Measurements from ENCODE around the gene ANKRD31. TPM values are rescaled to one million over a fixed set of nuclear protein-coding genes. Genes with fewer than 3 reads are reported as not detected.

The ANKRD31 gene
- total RNA-seq, 1 donor from 2014 or later, result 0.05 TPM

GRCh38 chr5:75040973-75041372 lies 195.7 kb downstream of the ANKRD31 start:
- no peak for DNase-seq (ENCODE audit: low spot score)
- no peaks in the 10 kb centered on the region for H3K27me3 Mint-ChIP-seq (ENCODE audit: unreplicated experiment)
- H3K4me1 Mint-ChIP-seq (ENCODE audit: unreplicated experiment), result peaks cover 4% of the 10 kb centered on the region
- no peak for TF ChIP-seq CTCF (IDR thresholded peaks at IDR 0.05; ENCODE audit: unreplicated experiment)
- H3K4me3 Mint-ChIP-seq (ENCODE audit: unreplicated experiment), result no peak overlapping the region
- no peak overlapping the region for H3K27ac Mint-ChIP-seq (ENCODE audit: unreplicated experiment)
- no peaks in the 10 kb centered on the region for H3K9me3 Mint-ChIP-seq (ENCODE audit: unreplicated experiment)
- no peaks in the 10 kb centered on the region for H3K36me3 Mint-ChIP-seq (ENCODE audit: low read depth, unreplicated experiment)

GRCh38 chr5:75037106-75037505 lies 199.6 kb downstream of the ANKRD31 start:
- H3K4me3 Mint-ChIP-seq (ENCODE audit: unreplicated experiment), result no peak overlapping the region
- H3K4me1 Mint-ChIP-seq (ENCODE audit: unreplicated experiment), result peaks cover 4% of the 10 kb centered on the region
- no peak for TF ChIP-seq CTCF (IDR thresholded peaks at IDR 0.05; ENCODE audit: unreplicated experiment)
- H3K27me3 Mint-ChIP-seq (ENCODE audit: unreplicated experiment), result no peaks in the 10 kb centered on the region
- DNase-seq (ENCODE audit: low spot score), result no peak
- no peak overlapping the region for H3K27ac Mint-ChIP-seq (ENCODE audit: unreplicated experiment)
- H3K9me3 Mint-ChIP-seq (ENCODE audit: unreplicated experiment), result no peaks in the 10 kb centered on the region
- H3K36me3 Mint-ChIP-seq (ENCODE audit: low read depth, unreplicated experiment), result no peaks in the 10 kb centered on the region

GRCh38 chr5:75034137-75034739 lies 202.4 kb downstream of the ANKRD31 start:
- no peak for TF ChIP-seq CTCF (IDR thresholded peaks at IDR 0.05; ENCODE audit: unreplicated experiment)
- no peak for DNase-seq (ENCODE audit: low spot score)
- Mint-ChIP-seq H3K9me3 (ENCODE audit: unreplicated experiment) (no peaks in the 10 kb centered on the region), H3K27ac (ENCODE audit: unreplicated experiment) (no peak overlapping the region), H3K27me3 (ENCODE audit: unreplicated experiment) (no peaks in the 10 kb centered on the region), H3K4me1 (ENCODE audit: unreplicated experiment) (no peaks in the 10 kb centered on the region), H3K4me3 (ENCODE audit: unreplicated experiment) (no peak overlapping the region), H3K36me3 (ENCODE audit: low read depth, unreplicated experiment) (no peaks in the 10 kb centered on the region)

GRCh38 chr5:75031366-75031765 lies 205.3 kb downstream of the ANKRD31 start:
- H3K27ac Mint-ChIP-seq (ENCODE audit: unreplicated experiment), result no peak overlapping the region
- no peak for TF ChIP-seq CTCF (IDR thresholded peaks at IDR 0.05; ENCODE audit: unreplicated experiment)

GRCh38 chr5:75028090-75028489 lies 208.6 kb downstream of the ANKRD31 start:
- no peak overlapping the region for H3K4me3 Mint-ChIP-seq (ENCODE audit: unreplicated experiment)
- H3K4me1 Mint-ChIP-seq (ENCODE audit: unreplicated experiment), result no peaks in the 10 kb centered on the region
- H3K27ac Mint-ChIP-seq (ENCODE audit: unreplicated experiment), result no peak overlapping the region
- TF ChIP-seq CTCF (IDR thresholded peaks at IDR 0.05; ENCODE audit: unreplicated experiment), result no peak
- no peak for DNase-seq (ENCODE audit: low spot score)
- no peaks in the 10 kb centered on the region for H3K27me3 Mint-ChIP-seq (ENCODE audit: unreplicated experiment)
- H3K9me3 Mint-ChIP-seq (ENCODE audit: unreplicated experiment), result no peaks in the 10 kb centered on the region
- no peaks in the 10 kb centered on the region for H3K36me3 Mint-ChIP-seq (ENCODE audit: low read depth, unreplicated experiment)

More at GRCh38 chr5:75031366-75031765, 205.3 kb downstream of the ANKRD31 start:
- no peaks in the 10 kb centered on the region for H3K4me1 Mint-ChIP-seq (ENCODE audit: unreplicated experiment)
- DNase-seq (ENCODE audit: low spot score), result no peak
- no peaks in the 10 kb centered on the region for H3K9me3 Mint-ChIP-seq (ENCODE audit: unreplicated experiment)
- H3K36me3 Mint-ChIP-seq (ENCODE audit: low read depth, unreplicated experiment), result no peaks in the 10 kb centered on the region
- H3K27me3 Mint-ChIP-seq (ENCODE audit: unreplicated experiment), result no peaks in the 10 kb centered on the region
- H3K4me3 Mint-ChIP-seq (ENCODE audit: unreplicated experiment), result no peak overlapping the region

Data from endothelial cell (in vitro differentiated cells).